SK-N-MC (cell line): ENCODE data around the gene ICAM4.

Experiments
- EZH2 ChIP-seq: fragments of 200-600 bp; sonication (generic); IDR thresholded peaks from one replicate; pipeline ENCODE4 v1.6.1; 2017; ENCODE audit warnings: antibody characterized with exemption
- POLR2AphosphoS5 ChIP-seq: IDR thresholded peaks from 2 replicates; pipeline ENCODE4 v1.6.1; 2012; ENCODE audit warnings: mild to moderate bottlenecking, low read depth, low read length, borderline replicate concordance

- TF ChIP-seq POLR2AphosphoS5 = no peak
- no peak for TF ChIP-seq EZH2
Measured at GRCh38 chr19:10329555-10329954, 42.8 kb downstream of the ICAM4 start.
